GM19240 (cell line): ENCODE measurements around the gene TMSB4X.
"Not testable (repeated sequence)": the region's sequence is repeated elsewhere in the genome, so short reads cannot be mapped to it uniquely, and the experiment has no call there.

Source experiments
- DNase-seq: peaks from one replicate; pipeline ENCODE4 v3.0.0; 2011; ENCODE audit warnings: low spot score; ENCODE audit not compliant: insufficient read length

Gene TMSB4X

DNA sequence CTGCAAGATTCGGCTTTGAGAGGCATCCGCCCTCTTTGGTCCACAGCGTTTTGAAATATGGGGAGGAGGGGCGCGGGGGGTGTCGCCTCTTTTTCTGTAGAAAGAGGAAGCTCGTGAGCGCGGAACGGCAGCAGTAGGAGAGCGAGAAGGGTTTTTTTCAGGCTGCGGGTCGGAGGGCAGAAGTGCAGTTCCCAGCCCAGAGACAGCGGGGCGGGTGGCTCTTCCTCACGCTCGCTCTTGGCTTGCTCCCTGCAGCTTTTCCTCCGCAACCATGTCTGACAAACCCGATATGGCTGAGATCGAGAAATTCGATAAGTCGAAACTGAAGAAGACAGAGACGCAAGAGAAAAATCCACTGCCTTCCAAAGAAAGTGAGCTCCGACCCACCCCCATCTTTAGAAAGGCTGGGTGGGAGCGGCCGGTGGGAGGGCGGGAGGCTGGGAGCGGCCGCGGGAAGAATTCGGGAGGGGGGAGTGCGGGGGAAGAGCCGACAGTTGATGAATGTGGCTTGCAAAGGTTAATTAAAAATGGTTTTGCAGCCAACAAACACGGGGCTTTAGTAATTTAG is 1.2 kb downstream of the TMSB4X start:
- DNase-seq, result no peak

DNA sequence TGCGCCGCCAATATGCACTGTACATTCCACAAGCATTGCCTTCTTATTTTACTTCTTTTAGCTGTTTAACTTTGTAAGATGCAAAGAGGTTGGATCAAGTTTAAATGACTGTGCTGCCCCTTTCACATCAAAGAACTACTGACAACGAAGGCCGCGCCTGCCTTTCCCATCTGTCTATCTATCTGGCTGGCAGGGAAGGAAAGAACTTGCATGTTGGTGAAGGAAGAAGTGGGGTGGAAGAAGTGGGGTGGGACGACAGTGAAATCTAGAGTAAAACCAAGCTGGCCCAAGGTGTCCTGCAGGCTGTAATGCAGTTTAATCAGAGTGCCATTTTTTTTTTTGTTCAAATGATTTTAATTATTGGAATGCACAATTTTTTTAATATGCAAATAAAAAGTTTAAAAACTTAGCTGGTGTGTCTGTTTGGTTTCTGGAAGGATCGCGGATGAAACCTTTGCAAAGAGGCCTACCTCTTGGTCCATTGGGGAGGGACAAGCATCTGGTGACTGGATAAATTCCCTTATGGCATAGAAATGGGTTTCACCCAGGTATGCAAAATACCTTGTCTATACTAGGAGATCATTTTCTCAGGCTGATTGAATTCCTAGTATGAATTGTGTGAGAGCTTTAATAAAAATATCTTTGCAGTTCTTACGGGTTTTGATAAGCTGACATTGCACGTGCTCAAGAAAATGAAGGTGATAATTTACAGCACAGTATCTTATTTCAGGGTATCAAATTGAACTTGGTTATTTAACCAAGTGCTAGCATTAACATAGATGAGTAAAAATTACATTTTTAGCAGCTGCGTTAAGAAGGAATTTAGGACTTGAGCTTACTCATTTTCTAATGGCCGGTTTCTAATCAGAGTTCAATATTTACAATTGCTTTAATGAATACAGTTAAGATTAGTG is 2.2 kb downstream of the TMSB4X start:
- not testable (repeated sequence) for DNase-seq

DNA sequence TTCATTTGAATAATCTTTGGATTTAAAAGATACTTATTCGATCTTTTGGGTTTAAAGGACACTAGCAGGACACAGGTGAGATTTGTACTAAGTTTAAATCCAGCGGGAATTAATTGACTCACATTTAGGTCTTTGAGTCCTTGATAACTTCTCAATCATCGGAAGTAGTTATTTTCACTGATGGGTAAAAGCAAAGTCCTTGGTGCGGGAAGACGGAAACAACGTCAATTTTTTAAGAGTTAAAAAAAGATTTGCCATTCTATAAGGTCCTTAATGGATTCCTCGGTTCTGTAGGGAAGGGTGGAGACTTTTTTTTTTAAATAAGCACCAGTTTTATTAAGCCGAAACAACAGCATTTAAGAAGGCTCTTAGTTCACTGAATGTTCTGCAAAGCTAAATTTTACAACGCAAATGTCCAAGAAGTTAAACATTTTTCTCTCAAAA is 2.9 kb downstream of the TMSB4X start:
- no peak for DNase-seq

DNA sequence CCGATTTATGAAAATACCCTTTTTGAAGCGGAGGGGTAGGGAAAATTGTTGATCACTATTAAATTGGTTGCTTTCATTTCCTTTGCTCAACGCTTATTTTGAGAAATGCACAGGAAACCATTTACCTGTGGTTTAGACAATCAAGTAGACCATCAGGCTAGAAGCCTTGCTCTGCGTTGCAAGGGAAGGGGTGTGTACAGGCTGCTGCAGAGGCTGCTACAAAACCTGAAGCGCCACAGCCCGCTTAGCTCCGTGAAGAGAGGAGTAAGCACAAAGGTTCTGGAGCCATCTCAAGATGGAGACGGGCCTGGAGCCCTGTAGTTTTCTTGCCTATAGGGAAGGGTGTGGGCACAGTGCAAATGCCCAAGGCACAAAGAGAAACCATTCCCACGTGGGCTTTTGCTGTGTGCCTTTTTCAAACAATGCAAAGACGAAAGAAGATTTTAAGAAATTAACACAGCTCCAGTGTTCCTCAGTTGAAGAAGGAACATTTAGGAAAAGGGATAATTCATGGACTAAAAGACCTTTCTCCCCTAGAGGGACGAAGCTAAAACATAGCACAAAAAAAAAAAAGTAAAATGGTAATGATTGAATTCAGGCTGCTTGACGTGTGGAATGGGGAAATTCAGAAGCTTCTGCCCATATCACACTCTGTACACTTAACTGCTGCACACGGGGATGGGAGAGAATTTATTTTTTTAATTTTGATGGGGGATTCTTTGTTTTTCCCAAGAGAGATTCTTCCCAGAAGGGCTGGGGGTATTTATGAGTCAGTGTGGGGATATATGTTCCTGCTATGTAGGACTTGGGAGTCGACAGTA is 3.5 kb downstream of the TMSB4X start:
- DNase-seq, result no peak

DNA sequence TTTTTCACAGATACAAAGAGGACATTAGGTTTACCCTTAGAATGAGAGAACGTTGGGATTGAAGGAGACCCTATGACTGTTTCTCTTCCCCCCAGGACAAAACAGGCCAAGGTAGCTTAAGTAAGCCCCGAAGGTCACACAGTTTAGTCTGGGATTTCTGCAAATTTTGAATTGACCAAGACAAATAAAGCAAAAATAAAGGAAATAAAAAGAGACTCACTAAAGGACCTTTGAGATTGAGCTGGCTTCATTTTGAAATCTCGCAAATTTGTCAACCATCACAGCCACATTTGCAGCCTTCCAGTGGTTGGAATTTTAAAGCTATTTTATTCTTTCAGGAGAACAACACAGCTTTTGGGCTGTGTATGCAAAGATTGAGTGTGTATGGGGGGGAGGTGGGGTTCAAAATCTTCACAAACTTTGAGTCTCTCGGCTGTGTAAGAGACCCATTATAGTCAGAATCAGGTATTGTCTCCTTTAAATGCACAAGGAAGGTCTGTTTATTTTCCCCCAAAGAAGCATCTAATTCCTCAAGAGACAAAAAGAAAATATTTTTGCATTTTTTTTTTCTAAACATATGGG is 4.2 kb downstream of the TMSB4X start:
- no peak for DNase-seq

DNA sequence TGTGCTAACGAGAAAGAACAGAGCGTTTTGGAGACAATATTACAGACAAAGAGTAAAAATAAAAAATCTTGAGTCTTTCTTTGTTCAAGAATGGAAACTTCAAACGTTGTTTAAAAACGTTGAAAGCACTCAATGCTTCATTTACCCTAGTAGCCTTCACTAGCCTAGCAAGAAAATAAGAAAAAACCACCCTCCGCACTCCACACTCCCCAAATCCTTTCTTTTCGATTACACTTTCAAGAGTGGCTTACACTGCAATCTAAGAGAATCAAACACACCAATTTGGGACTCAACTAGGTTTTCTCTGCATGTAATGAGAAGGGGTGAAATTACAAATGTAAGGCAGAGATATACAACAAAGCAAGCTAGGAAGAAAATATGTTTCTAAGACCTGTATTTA is 4.7 kb downstream of the TMSB4X start:
- DNase-seq, result no peak

DNA sequence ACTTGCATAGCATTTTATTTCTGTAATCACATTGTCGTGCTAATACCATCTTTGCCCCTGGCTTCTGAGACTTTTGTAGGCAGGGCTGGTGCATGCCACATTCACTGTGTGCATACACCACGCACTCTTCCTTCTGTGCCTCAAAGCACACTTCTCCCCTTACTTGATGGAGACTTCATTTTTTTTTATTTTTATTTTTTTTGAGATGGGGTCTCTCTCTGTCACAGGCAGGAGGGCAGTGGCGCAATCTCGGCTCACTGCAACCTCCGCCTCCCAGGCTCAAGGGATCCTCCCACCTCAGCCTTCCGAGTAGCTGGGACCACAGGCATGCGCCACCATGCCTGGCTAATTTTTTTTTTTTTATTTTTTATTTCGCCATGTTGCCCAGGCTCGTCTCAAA is 5.1 kb downstream of the TMSB4X start:
- not testable (repeated sequence) for DNase-seq

DNA sequence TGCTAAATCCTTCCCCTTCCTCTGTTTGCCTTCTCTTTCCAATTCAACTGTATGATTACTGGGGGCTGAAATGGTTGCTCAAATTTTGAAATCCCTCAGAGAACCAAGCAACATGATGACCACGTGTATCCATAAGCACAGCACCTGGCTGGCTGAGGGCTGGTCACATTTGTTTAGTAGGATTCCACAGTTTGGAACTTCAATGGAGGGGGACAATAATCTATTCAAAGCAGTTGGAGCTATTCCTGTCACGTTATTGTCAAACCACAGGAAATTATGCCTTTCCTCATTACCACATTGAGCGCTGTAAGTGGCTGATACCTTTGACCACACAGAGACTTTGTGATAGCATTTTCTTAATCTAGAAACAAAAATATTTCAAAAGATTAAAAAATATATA is 7.0 kb downstream of the TMSB4X start:
- no peak for DNase-seq

- DNase-seq, result no peak
These were observed 9.9 kb downstream of the TMSB4X start for GRCh38 chrX:12984603-12985319.

DNA sequence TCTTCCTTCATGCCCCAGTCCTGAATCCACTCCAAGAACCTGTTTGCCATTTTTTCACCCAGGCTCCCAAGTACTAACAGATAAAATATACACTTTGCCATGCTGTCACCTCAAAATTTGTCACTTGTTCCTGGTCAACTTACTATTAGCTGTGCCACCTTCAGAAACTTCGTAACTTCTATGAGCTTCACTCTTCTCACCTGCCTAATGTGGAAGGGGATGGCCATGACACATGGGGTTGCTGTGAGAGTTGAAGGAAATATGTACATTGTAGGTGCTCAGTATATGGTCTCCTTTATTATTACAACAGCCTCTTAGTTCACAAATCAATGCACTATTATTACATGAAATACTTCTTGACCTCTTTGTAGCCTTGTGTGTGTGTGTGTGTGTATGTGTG is 10.4 kb downstream of the TMSB4X start:
- no peak for DNase-seq

DNA sequence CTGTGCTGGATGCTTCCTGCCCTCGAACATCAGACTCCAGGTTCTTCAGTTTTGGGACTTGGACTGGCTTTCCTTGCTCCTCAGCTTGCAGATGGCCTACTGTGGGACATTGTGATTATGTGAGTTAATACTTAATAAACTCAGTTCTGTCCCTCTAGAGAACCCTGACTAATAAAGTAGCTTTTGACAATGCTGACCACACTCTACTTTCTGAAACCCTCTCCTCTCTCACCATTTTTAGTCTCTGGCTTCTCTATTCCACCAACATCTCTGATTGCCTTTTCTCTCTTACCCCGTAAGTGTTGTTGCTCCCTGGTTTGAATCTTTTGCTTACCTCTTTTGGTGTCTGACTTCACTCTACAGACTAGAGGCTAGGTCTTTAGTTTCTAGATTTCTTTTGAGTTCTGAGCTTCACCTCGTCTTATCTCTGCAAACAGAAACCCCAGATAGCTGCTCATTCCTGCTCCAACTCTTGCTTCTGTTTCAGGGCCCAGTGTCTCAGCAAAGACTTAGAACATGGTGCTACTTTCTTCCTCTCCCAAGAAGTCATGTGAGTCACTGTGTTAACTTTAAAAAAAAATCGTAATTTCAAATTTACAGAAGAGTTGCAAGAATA is 11.4 kb downstream of the TMSB4X start:
- no peak for DNase-seq

- no peak for DNase-seq
These were observed 12.0 kb downstream of the TMSB4X start for GRCh38 chrX:12986886-12987285.

GRCh38 chrX:12987340-12987739 is 12.4 kb downstream of the TMSB4X start:
- DNase-seq, result no peak

DNA sequence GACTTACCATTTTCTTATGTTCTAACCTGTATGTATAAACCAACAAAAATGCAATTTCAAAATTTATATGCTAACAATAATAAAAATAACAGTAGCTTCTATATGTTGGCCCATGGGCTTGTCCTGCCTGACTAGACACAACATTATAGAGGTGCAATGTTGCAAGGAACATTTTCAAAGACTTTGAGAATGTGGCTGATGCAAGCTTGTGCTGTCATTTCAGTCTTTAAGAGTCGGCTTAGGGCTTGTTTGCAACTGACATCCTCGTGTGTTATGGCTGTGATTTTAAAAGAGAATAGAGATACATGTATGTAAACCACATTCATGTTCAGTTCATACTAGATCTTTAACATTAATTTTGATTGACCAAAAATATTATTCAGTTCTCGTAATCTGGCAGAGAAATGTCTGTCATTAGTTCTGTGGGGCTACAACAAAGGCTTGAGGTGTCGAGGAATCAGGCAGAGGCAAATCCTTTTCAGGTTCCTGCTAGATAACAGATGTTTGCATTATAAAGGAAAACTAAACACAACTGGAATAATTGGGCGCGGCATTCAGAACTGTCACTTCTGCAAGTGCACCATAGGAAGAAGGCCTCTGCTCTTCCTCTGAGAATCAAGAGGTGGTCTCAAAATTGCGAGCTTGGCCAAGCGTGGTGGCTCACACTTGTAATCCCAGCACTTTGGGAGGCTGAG is 13.1 kb downstream of the TMSB4X start:
- DNase-seq, result no peak

- DNase-seq, result no peak
These were observed 13.9 kb downstream of the TMSB4X start for GRCh38 chrX:12988797-12989196.

DNA sequence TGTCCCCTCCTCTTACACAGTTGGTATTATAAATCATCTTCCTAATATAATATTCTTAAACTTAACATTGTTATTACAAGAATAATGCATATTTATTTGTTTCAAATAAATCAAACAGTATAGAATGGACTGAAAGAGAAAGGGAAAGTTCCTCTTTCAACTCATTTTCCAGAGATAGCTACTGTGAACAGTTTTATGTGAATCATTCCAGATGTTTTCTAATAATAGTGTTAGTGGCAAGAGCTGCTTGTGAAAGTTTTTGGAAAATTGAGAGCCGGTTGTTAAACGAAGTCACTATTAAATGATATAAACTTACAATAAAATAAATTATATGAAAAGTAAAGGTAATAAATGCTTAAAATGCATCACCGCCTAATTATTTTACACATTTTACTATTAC is 14.6 kb downstream of the TMSB4X start:
- DNase-seq, result no peak

- no peak for DNase-seq
These were observed 16.7 kb downstream of the TMSB4X start for GRCh38 chrX:12991575-12991974.

- DNase-seq, result no peak
These were observed 17.7 kb downstream of the TMSB4X start for GRCh38 chrX:12992544-12993118.

- DNase-seq, result no peak
These were observed 18.9 kb downstream of the TMSB4X start for GRCh38 chrX:12993826-12994225.

DNA sequence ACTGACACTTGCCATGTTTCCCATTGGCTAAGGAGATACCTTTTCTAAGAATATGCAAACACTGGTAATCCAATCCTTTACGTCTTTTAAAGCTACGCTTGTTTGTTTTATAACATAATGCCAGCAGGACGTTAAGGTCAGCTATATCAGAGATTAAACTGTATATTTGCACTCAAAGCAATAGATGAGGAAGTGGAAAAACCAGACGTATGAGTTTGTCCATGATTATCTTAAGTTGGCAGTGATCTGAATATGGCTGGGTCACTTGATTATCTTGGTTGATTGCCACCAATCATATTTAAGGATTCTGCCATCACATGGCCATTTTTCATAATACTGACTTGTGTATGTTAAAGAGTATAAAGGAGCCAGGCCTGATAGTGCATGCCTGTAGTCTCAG is 19.4 kb downstream of the TMSB4X start:
- no peak for DNase-seq
